ENCODE measurements around the gene SGCG.

The SGCG gene

DNA sequence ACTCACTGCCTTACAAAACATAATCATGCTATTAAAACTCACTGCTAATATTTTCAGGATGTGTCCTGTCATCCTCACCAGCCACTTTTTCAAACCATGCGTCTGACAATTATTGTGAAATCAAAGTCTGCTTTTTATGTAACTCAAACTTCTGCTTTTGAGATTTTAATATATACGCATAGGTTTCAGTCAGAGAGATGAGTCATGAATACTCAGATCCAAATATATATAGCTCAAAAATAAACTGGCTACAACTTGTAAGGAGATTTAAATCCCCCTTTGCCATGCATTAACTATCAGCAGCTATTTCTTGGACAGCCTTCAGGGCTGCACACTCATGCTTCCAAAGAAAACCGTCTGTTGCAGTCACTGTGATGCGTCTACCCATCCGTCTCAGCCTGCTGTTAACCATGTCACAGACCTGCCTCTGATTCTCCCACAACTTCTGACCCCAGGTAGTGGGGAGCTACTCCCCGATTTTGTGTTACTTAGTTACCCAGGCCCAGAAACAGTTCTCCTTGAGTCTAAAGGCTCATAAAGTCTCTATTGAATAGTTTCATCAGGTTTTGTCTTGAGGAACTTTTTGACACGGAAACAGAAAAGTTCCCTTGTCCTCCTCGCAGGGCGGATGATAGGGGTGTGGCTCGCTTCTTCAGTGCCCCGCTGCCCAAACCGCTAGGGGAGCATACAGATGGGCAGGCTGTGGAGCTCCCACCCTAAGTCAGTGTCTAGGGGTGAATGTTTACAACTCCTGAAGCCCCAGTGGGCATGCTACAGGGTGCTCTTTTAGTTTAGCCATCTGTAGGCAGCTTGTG is 33.8 kb upstream of the SGCG start:
- H3K4me3 ChIP-seq (ENCODE audit: low read depth, low read length): no peak overlapping the region
- TF ChIP-seq, protein P1, sequence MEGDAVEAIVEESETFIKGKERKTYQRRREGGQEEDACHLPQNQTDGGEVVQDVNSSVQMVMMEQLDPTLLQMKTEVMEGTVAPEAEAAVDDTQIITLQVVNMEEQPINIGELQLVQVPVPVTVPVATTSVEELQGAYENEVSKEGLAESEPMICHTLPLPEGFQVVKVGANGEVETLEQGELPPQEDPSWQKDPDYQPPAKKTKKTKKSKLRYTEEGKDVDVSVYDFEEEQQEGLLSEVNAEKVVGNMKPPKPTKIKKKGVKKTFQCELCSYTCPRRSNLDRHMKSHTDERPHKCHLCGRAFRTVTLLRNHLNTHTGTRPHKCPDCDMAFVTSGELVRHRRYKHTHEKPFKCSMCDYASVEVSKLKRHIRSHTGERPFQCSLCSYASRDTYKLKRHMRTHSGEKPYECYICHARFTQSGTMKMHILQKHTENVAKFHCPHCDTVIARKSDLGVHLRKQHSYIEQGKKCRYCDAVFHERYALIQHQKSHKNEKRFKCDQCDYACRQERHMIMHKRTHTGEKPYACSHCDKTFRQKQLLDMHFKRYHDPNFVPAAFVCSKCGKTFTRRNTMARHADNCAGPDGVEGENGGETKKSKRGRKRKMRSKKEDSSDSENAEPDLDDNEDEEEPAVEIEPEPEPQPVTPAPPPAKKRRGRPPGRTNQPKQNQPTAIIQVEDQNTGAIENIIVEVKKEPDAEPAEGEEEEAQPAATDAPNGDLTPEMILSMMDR (IDR thresholded peaks at IDR 0.05; ENCODE audit: insufficient read depth, low read depth, low read length, missing control alignments): no peak
- DNase-seq (ENCODE audit: low read depth): no peak

DNA sequence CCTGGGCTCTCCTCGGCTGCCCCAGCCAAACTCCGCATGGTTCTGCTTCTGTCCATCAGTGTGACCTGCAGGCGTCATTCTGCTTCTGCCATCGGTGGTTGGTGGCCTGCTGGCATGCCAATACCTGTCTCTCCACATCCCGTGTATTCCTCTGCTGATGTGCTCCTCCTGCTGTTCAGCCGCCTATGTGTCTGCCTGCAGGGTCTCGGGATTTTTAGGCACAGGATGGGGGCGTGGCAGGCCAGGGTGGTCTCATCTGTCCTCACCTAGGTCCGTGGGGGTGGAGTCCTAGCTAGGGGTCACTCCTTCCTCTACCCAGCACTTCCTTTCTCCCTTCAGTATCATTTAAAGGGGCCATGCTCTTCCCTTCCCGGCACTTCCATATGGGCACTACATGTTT is 33.0 kb upstream of the SGCG start:
- TF ChIP-seq, protein P1 (IDR thresholded peaks at IDR 0.05; ENCODE audit: insufficient read depth, low read depth, low read length, missing control alignments): no peak
- DNase-seq (ENCODE audit: low read depth): no peak
- no peak overlapping the region for H3K4me3 ChIP-seq (ENCODE audit: low read depth, low read length)

DNA sequence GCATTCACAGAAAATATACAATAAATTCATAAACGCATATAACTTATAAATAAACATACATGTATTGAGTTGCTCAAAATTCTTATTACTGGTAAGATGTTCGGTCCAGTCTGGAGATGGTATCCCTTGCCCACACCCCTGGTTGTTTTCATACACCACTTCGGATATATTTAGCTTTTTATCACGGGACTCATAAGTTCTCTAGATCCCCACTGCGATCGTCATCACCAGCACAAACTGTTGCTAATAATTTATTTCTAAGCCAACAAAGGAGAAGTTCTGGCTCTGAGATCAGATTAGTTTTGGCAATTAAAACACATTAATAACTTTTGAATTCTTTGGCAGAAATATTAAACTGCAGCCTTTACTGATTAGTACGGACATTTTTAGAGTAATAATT is 23.0 kb upstream of the SGCG start:
- TF ChIP-seq, protein P1 (IDR thresholded peaks at IDR 0.05; ENCODE audit: insufficient read depth, low read depth, low read length, missing control alignments): no peak
- no peak for DNase-seq (ENCODE audit: low read depth)
- no peak overlapping the region for H3K4me3 ChIP-seq (ENCODE audit: low read depth, low read length)

DNA sequence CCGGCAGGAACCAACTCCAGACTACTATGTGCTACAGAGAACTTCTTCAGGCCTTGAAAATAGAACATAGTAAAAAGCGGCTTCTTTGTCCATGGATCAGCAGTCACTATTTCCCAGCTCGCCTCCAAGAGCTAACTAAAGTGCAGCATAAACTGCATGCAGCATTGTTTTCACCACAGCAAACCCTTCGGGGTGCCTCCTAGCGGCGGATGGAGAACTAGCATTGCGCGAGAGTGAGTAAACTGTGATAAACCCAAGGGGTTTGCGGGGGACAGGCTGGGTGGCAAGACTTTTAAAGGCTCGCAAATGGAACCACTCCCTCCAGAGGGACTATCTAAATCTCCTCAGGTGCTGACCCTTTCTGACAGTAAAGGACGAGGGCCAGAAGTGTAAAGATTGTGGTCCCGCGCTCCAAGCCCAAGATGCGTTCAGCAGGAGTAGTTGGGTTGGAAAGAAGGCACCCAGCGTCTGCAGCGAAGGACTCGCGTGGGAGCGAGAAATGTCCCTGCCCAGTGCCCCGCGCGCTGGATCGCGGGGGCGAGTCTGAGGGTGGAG is 21.5 kb upstream of the SGCG start:
- DNase-seq (ENCODE audit: low read depth): peak; percentile 18
- TF ChIP-seq, protein P1 (IDR thresholded peaks at IDR 0.05; ENCODE audit: insufficient read depth, low read depth, low read length, missing control alignments): peak; percentile 43
- no peak overlapping the region for H3K4me3 ChIP-seq (ENCODE audit: low read depth, low read length)

DNA sequence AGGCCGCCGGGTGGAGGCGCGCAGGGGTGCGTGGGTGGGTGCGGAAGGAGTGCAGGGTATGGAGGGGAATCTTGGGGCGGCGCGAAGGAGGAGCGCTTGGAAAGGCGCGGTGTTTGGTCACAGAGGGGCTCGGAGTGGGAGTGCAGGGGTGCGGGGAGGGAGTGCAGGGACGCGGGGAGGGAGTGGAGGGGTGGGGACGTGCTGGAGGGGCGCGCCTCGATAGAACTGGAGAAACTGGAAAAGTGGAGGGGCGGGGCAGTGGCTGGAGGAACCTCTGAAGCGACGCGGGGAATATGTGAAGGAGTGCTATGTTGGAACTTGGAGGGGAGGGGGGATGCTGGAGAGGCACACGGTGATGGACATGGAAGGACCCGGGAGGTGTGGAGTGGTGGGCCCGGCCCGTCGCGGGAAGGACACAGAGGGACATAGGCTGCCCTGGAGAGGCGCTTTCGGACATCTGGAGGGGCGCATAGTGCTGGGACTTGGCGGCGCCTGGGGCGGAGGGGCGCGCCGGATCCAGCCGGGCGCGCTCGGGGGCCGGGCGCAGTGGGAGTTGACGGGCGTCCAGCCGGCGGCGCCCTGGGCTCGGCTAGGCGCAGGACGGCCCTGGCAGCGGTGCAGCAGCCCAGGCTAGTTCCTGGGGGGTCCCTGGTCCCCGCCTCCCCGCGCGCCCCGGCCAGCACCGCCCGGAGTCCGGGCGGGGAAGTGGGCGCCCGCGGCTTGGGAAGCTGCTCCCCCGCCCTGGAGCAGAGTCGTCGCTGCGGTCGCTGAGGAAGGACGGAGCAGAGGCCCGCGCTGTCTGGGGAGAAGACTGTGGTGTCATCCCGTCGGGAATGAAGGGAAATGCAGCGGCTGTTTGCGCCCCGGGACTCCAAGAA is 20.8 kb upstream of the SGCG start:
- no peak overlapping the region for H3K4me3 ChIP-seq (ENCODE audit: low read depth, low read length)
- no peak for DNase-seq (ENCODE audit: low read depth)

More for the DNA sequence above, 20.8 kb upstream of the SGCG start:
- TF ChIP-seq, protein P1 (IDR thresholded peaks at IDR 0.05; ENCODE audit: insufficient read depth, low read depth, low read length, missing control alignments): no peak

Measured in GM12865 (cell line).